Cardiac fibroblast (primary cell): ENCODE measurements around the gene MORN1.

Experiments used
- DNase-seq, 2 donors: peaks; one replicate each; pipeline versions ENCODE4 v3.0.0 to v3.0.0-alpha.2; 2010; ENCODE audit warnings: low read depth in 2 of 2
- H3K4me3 ChIP-seq, 2 donors: replicated peaks in 1 of 2; 1 replicate in 1 of 2; 2 replicates in 1 of 2; pipeline ENCODE4 v1.5.1; 2011; ENCODE audit warnings: low read depth in 2 of 2, low read length in 2 of 2, mild to moderate bottlenecking in 2 of 2, moderate library complexity in 1 of 2
- CTCF ChIP-seq: IDR thresholded peaks from one replicate; pipeline ENCODE4 v1.5.1; 2011; ENCODE audit warnings: low read depth, mild to moderate bottlenecking, low read length, inconsistent platforms

Gene MORN1

DNA sequence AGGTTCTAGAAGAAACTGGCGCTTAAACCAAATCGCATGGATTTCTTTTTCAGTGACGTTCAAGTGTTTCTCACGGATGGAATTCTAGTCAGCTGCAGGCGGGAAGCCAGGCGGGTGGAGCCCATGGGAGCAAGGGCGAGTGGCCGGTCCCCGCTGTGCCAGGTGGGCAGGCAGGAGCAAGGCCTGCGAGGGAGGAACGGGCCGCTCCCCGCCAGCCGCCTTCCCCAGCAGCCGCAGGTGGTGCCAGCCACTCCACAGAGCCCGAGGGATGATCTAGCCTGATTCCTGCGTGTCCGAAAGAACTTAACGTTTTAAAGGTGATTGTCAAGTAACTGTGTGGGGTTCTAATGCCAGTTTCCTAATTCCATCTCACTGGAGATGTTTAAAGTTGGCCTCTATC lies 11.9 kb upstream of the MORN1 start:
- no peak for TF ChIP-seq CTCF
- H3K4me3 ChIP-seq: no peak overlapping the region
- no peak for DNase-seq

- DNase-seq: no peak
- TF ChIP-seq CTCF: no peak
- H3K4me3 ChIP-seq: no peak overlapping the region
These were observed 11.1 kb upstream of the MORN1 start for GRCh38 chr1:2402420-2402819.

GRCh38 chr1:2400950-2401649 lies 9.7 kb upstream of the MORN1 start:
- no peak for TF ChIP-seq CTCF
- DNase-seq: no peak
- H3K4me3 ChIP-seq: no peak overlapping the region

- no peak for TF ChIP-seq CTCF
- DNase-seq: no peak
- no peak overlapping the region for H3K4me3 ChIP-seq
These were observed 9.2 kb upstream of the MORN1 start for GRCh38 chr1:2400576-2400909.

DNA sequence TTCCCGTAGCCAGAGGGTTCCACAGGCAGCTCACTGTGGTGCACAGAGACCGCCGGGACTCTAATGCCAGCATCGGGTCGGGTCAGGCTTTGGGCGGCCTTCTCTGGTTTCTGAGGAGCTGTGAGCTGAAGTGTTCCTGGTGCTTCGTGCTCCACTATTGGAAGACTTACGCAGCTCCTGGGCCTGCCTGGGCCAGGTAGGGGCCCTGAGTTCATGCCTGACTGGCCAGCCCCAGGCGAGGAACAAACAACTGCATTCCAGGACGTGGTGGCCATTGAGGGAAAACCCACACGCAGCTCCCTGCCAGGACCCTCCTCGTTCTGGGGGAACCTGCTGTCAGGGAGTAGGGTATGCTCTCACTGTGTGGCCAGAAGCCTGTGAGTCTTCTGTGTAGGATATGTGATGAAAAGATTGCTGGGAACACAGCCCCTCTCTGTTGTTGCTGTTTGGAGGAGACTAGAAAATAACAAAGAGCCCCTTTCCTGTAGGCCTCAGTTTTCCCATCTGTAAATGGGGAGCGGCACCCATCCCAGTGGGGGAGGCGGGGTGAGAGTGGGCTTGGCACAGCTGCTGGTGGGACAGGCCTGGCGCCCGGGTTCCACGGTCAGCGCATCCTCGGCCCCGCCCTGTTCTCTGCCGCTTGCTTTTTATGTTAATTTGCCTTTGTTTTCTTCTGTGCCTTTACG lies 8.7 kb upstream of the MORN1 start:
- no peak for TF ChIP-seq CTCF
- no peak overlapping the region for H3K4me3 ChIP-seq
- DNase-seq: no peak

- no peak for DNase-seq
- H3K4me3 ChIP-seq: no peak overlapping the region
- TF ChIP-seq CTCF: no peak
These were observed 7.5 kb upstream of the MORN1 start for GRCh38 chr1:2398871-2399270.
